CD14-positive monocyte (primary cell): ENCODE results near the gene NRG3. TPM values are rescaled to one million over a fixed set of nuclear protein-coding genes. Genes with fewer than 3 reads are reported as not detected.

Experiments
- DNase-seq, 3 donors: peaks; one replicate each; pipeline ENCODE4 v3.0.0-alpha.2; 2011 to 2022
- H2AFZ ChIP-seq: 2 replicates; pipeline ENCODE4 v1.6.0; 2012; ENCODE audit warnings: mild to moderate bottlenecking, low read depth, low read length, inconsistent platforms; ENCODE audit not compliant: insufficient read depth, poor library complexity, severe bottlenecking
- H3K27ac ChIP-seq, 2 donors: 1 replicate in 1 of 2; 2 replicates in 1 of 2; pipeline ENCODE4 v1.5.1; 2012 to 2013; ENCODE audit warnings: low read length in 2 of 2, control low read depth in 1 of 2, inconsistent platforms in 1 of 2, low read depth in 1 of 2, mild to moderate bottlenecking in 1 of 2
- H3K27me3 ChIP-seq, 2 donors: one replicate each; pipeline versions ENCODE4 v1.6.0 to v1.6.1; 2011 to 2013; ENCODE audit warnings: low read length in 2 of 2; ENCODE audit not compliant: control insufficient read depth in 2 of 2, insufficient read depth in 2 of 2
- H3K36me3 ChIP-seq, 2 donors: replicated peaks in 1 of 2; 1 replicate in 1 of 2; 2 replicates in 1 of 2; pipeline versions ENCODE4 v1.5.1 to v1.6.1; 2012 to 2013; ENCODE audit warnings: low read length in 2 of 2, control low read depth in 1 of 2, inconsistent platforms in 1 of 2, mild to moderate bottlenecking in 1 of 2; ENCODE audit not compliant: insufficient read depth in 2 of 2, control insufficient read depth in 1 of 2
- H3K4me1 ChIP-seq, 2 donors: 1 replicate in 1 of 2; 2 replicates in 1 of 2; pipeline versions ENCODE4 v1.5.1 to v1.6.1; 2012 to 2013; ENCODE audit warnings: low read length in 2 of 2, control low read depth in 1 of 2, inconsistent platforms in 1 of 2, mild to moderate bottlenecking in 1 of 2, moderate library complexity in 1 of 2; ENCODE audit not compliant: insufficient read depth in 2 of 2, control insufficient read depth in 1 of 2
- H3K4me2 ChIP-seq: replicated peaks from 2 replicates; pipeline ENCODE3; 2012; ENCODE audit warnings: low read length, moderate library complexity, mild to moderate bottlenecking; ENCODE audit not compliant: poor library complexity, severe bottlenecking; ENCODE audit errors: extremely low read depth
- H3K4me3 ChIP-seq, 3 experiments: fragments of 200-600 bp in 1 of 3; sonication (generic) in 1 of 3; replicated peaks in 1 of 3; 1 replicate in 2 of 3; 2 replicates in 1 of 3; pipeline ENCODE4 v1.5.1; 2011 to 2013; ENCODE audit warnings: low read length in 3 of 3, mild to moderate bottlenecking in 3 of 3, control low read depth in 2 of 3, low read depth in 2 of 3, inconsistent platforms in 1 of 3, moderate library complexity in 1 of 3
- H3K79me2 ChIP-seq: 2 replicates; pipeline ENCODE4 v1.6.0; 2012; ENCODE audit warnings: mild to moderate bottlenecking, control low read depth, inconsistent platforms, low read length, moderate library complexity; ENCODE audit not compliant: insufficient read depth
- H3K9ac ChIP-seq: 2 replicates; pipeline ENCODE4 v1.6.0; 2017; ENCODE audit warnings: low read length, mild to moderate bottlenecking; ENCODE audit not compliant: insufficient read depth, poor library complexity, severe bottlenecking
- H3K9me3 ChIP-seq, 2 donors: replicated peaks in 1 of 2; 1 replicate in 1 of 2; 2 replicates in 1 of 2; pipeline versions ENCODE4 v1.5.1 to v1.6.1; 2012 to 2013; ENCODE audit warnings: low read length in 2 of 2, control low read depth in 1 of 2; ENCODE audit not compliant: control insufficient read depth in 1 of 2, insufficient read depth in 1 of 2
- H4K20me1 ChIP-seq: 2 replicates; pipeline ENCODE4 v1.6.0; 2012; ENCODE audit warnings: mild to moderate bottlenecking, low read length, control low read depth, moderate library complexity; ENCODE audit not compliant: insufficient read depth
- H3K27ac Mint-ChIP-seq, 7 donors: one replicate each; pipeline ENCODE4 v1.8.0; 2020; ENCODE audit warnings: mild to moderate bottlenecking in 7 of 7, mixed read lengths in 7 of 7, moderate library complexity in 6 of 7, inconsistent platforms in 2 of 7
- H3K27me3 Mint-ChIP-seq, 3 donors: one replicate each; pipeline ENCODE4 v1.8.0; 2021 to 2022; ENCODE audit warnings: low read depth in 3 of 3, mild to moderate bottlenecking in 3 of 3, mixed read lengths in 3 of 3, moderate library complexity in 3 of 3, inconsistent platforms in 1 of 3
- H3K36me3 Mint-ChIP-seq, 2 donors: one replicate each; pipeline ENCODE4 v1.8.0; 2020; ENCODE audit warnings: mixed read lengths in 2 of 2, inconsistent platforms in 1 of 2, mild to moderate bottlenecking in 1 of 2
- H3K4me1 Mint-ChIP-seq: one replicate; pipeline ENCODE4 v1.8.0; 2020; ENCODE audit warnings: mild to moderate bottlenecking, mixed read lengths
- H3K4me3 Mint-ChIP-seq, 2 donors: one replicate each; pipeline ENCODE4 v1.8.0; 2020; ENCODE audit warnings: mild to moderate bottlenecking in 2 of 2, mixed read lengths in 2 of 2, moderate library complexity in 1 of 2
- H3K9me3 Mint-ChIP-seq, 7 donors: one replicate each; pipeline ENCODE4 v1.8.0; 2020 to 2022; ENCODE audit warnings: mixed read lengths in 7 of 7, mild to moderate bottlenecking in 6 of 7, moderate library complexity in 6 of 7, inconsistent platforms in 2 of 7
- CTCF ChIP-seq: fragments of 200-600 bp; IDR thresholded peaks from one replicate; pipeline ENCODE4 v1.8.0; 2022; ENCODE audit warnings: antibody characterized with exemption, mild to moderate bottlenecking
- WGBS: methylation state at CpG from one replicate; pipeline ENCODE4 v1.1.5; 2013; ENCODE audit warnings: missing lambda C conversion rate; ENCODE audit not compliant: insufficient coverage; 5-methylcytosine and 5-hydroxymethylcytosine counted together
- intact Hi-C, 2 donors: fragments of 100-400 bp; cut with micrococcal nuclease; formaldehyde crosslinking; loops; one replicate each; pipeline versions ENCODE4 v1.15.0 to v1.15.1; 2023
- polyA plus RNA-seq, 3 donors: library from polyadenylated mRNA; depleted of rRNA in 1 of 3; unstranded in 2 of 3; stranded (reverse) in 1 of 3; fragments of 300-500 nt in 2 of 3; fragments of >200 nt in 1 of 3; fragmentation: Illumina TruSeq in 2 of 3; gene quantifications; 1 replicate in 2 of 3; 2 replicates in 1 of 3; pipeline ENCODE4 v1.2.3, GENCODE V29; 2012 to 2021

The NRG3 gene
- polyA plus RNA-seq, 3 donors: not detected

GRCh38 chr10:82245906-82246560, 371.0 kb downstream of the NRG3 start:
- Mint-ChIP-seq H3K4me1 (no peaks in the 10 kb centered on the region), H3K27me3 (peaks cover 0 to 1% (median 0%) of the 10 kb centered on the region in 3 donors), H3K4me3 (no peak overlapping the region), H3K27ac (no peak overlapping the region), H3K36me3 (no peaks in the 10 kb centered on the region), H3K9me3 (peaks cover 0 to 6% (median 1%) of the 10 kb centered on the region in 7 donors)
- Histone ChIP-seq H3K36me3 (no peaks in the 10 kb centered on the region), H3K27ac (no peak overlapping the region), H3K9me3 (no peaks in the 10 kb centered on the region), H3K9ac (no peak overlapping the region), H2AFZ (no peak overlapping the region), H3K4me2 (no peak overlapping the region), H3K27me3 (no peaks in the 10 kb centered on the region), H3K4me3 (no peak overlapping the region), H4K20me1 (no peaks in the 10 kb centered on the region), H3K79me2 (no peaks in the 10 kb centered on the region), H3K4me1 (no peaks in the 10 kb centered on the region)
- no peak for TF ChIP-seq CTCF
- WGBS: no CpG with 5 or more reads among the region's 4 CpGs
- intact Hi-C loops: no loop called here
- DNase-seq: no peak

- Mint-ChIP-seq H3K9me3 (peaks cover 0 to 6% (median 2%) of the 10 kb centered on the region in 7 donors), H3K36me3 (no peaks in the 10 kb centered on the region), H3K4me3 (no peak overlapping the region), H3K4me1 (no peaks in the 10 kb centered on the region), H3K27ac (no peak overlapping the region), H3K27me3 (peaks cover 0 to 1% (median 0%) of the 10 kb centered on the region in 3 donors)
- TF ChIP-seq CTCF: no peak
- Histone ChIP-seq H3K4me1 (no peaks in the 10 kb centered on the region), H3K4me2 (no peak overlapping the region), H3K4me3 (no peak overlapping the region), H4K20me1 (no peaks in the 10 kb centered on the region), H3K9ac (no peak overlapping the region), H3K9me3 (peaks cover 6 to 7% of the 10 kb centered on the region in 2 donors), H2AFZ (no peak overlapping the region), H3K27me3 (no peaks in the 10 kb centered on the region), H3K79me2 (no peaks in the 10 kb centered on the region), H3K36me3 (no peaks in the 10 kb centered on the region), H3K27ac (no peak overlapping the region)
- no CpG with 5 or more reads among the region's 1 CpG for WGBS
- DNase-seq: no peak
- intact Hi-C loops: no loop called here
Observed at GRCh38 chr10:82249141-82249540, 374.1 kb downstream of the NRG3 start.
